GM10248 (cell line): Measurements from ENCODE around the gene CNR2.

Experiments used
- CTCF ChIA-PET: fragments of 300-600 bp; sonication (Branson Sonifier 250); formaldehyde crosslinking; extraction: SDS; loops from one replicate; lab custom pipeline; 2021; ENCODE audit warnings: antibody characterized with exemption; lab: Yijun Ruan, JAX
- POLR2A ChIA-PET: fragments of 350-650 bp; sonication (Branson Sonifier 250); formaldehyde crosslinking; extraction: SDS; loops from one replicate; lab custom pipeline; 2020; ENCODE audit warnings: antibody characterized with exemption; lab: Yijun Ruan, JAX
- DNase-seq: peaks from one replicate; pipeline ENCODE4 v3.0.0; 2012; ENCODE audit errors: extremely low spot score
- TF ChIP-seq, protein P1 (sequence below): IDR thresholded peaks from 2 replicates; pipeline ENCODE4 v1.5.1; 2012; ENCODE audit warnings: mild to moderate bottlenecking, low read depth; ENCODE audit errors: extremely low read depth, missing control alignments, control extremely low read depth

The CNR2 gene

DNA sequence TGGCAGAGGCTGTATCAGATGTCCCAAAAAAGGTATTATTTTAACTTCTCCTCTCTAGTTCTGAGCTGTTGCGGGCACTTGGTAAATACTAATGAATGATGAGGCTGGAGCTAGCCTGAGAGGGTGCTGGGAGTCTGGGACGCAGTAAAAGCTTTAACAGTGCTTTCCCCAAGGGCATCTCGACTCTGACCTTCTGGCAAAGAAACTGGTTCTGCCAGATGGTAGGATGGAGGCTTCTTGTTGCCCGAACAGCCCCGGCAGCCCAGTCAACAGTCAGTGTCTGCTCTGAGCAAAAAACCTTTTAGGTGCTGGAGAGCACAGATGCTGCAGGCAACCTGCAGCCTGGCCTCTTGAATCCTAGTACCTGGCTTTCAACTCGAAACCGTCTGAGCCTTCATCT is 43.9 kb upstream of the CNR2 start:
- TF ChIP-seq, protein P1, sequence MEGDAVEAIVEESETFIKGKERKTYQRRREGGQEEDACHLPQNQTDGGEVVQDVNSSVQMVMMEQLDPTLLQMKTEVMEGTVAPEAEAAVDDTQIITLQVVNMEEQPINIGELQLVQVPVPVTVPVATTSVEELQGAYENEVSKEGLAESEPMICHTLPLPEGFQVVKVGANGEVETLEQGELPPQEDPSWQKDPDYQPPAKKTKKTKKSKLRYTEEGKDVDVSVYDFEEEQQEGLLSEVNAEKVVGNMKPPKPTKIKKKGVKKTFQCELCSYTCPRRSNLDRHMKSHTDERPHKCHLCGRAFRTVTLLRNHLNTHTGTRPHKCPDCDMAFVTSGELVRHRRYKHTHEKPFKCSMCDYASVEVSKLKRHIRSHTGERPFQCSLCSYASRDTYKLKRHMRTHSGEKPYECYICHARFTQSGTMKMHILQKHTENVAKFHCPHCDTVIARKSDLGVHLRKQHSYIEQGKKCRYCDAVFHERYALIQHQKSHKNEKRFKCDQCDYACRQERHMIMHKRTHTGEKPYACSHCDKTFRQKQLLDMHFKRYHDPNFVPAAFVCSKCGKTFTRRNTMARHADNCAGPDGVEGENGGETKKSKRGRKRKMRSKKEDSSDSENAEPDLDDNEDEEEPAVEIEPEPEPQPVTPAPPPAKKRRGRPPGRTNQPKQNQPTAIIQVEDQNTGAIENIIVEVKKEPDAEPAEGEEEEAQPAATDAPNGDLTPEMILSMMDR = no peak
- CTCF ChIA-PET = interaction anchor here (0.8 to 1.7 kb wide), 5 partner anchors 10 to 185 kb away, joined by 3 to 10 read pairs (median 5); no protein-coding TSS in a partner anchor
- POLR2A ChIA-PET = interaction anchor here (1.2 kb wide), 1 partner anchor 11 kb away, joined by 3 read pairs; no protein-coding TSS in a partner anchor
- DNase-seq = no peak

DNA sequence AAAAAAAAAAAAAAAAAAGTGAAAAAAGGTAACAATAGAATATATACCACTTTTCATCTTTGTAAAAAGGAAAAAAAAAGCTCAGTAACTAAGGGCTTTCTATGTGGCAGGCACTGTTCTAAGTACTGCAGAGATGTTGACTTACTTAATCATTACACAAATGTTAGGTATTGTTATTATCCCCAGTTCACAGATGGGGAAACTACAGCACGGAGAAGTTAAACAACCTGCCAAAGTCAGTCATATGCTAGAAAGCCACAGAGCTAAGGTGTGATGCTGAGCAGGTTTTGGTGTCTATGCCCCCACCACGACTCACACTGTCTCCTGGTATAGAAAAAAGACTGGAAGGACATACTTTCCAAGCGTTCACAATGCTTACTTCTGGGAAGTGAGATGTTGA is 39.9 kb upstream of the CNR2 start:
- CTCF ChIA-PET = interaction anchor here (0.7 to 1.7 kb wide), 3 partner anchors 24 to 143 kb away, joined by 3 to 6 read pairs (median 3); no protein-coding TSS in a partner anchor
- no peak for DNase-seq
- POLR2A ChIA-PET = interaction anchor here (0.6 kb wide), 1 partner anchor 175 kb away, joined by 7 read pairs; the partner anchor contains the start of gene PITHD1
- TF ChIP-seq, protein P1 = no peak

DNA sequence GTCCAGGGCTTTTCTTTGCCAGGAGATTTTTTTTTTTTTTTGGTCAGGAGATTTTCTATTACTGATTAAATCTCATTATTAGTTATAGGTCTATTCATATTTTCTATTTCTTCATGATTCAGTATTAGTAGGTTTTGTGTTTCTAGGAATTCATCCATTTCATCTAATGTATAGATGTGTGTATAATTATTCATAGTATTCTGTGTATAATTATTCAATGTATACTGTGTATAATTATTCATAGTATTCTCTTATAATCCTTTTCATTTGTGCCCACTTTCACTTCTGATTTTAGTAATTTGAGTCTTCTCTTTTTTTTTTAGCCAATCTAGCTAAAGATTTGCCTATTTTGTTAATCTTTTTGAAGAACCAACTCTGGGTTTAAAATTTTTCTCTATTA is 34.2 kb upstream of the CNR2 start:
- TF ChIP-seq, protein P1 = no peak
- DNase-seq = no peak
- CTCF ChIA-PET = interaction anchor here (1.0 to 1.6 kb wide), 3 partner anchors 9 to 31 kb away, joined by 4 read pairs; no protein-coding TSS in a partner anchor
- POLR2A ChIA-PET = no interaction called here

DNA sequence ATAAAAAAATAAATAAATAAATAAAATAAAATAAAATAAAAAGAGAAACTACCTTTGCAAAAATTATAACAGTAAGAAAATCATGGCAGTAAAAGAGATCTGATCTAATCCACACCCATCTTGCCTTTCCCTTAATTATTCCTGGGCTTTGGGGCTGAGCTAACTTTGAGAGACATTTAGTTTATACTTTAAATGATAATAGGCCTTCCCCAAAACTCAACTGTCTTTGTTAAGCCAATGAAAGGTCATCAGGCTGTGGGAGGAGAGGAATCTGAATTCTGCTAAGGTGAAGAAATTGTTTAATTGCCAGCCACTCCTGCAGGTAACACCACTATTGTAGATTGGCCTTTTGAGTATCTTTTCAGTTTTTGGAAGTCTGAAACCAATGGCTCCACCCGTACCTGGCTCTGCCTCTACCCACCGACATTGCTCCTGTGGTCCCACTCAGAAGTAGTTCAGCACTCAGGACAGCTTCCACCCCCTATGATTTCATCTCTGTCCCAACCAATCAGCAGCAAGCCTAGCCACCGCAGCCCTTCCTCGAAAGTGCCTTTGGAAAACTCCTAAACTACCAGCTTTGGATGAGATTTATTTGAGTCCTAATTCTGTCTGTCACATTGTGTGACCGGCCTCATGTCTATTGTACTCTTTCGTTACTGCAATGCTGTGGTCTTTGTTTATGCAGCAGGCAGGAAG is 23.5 kb upstream of the CNR2 start:
- CTCF ChIA-PET = interaction anchor here (1.3 to 2.7 kb wide), 3 partner anchors 12 to 127 kb away, joined by 3 to 6 read pairs (median 6); no protein-coding TSS in a partner anchor
- TF ChIP-seq, protein P1 = no peak
- DNase-seq = no peak
- POLR2A ChIA-PET = no interaction called here

DNA sequence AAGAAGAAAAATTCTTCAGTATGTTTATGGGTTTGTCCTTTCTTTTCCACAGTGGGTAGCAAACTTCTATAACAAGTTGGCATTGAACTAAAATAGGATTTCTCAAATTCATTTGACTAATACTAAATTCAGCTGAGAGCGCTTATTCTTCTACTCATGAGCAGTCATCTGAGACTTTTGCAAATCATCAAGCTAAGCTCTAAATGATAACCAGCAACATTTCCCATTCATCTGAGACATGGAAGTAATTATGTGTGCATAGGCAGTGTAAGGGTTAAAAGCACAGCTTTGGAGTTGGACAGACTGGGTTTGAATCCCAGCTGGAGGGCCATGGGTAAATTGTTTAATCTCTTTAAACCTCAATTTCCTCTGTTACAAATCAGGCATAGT is 18.3 kb upstream of the CNR2 start:
- no peak for DNase-seq
- ChIA-PET CTCF (interaction anchor here (1.0 to 6.3 kb wide), 10 partner anchors 15 to 917 kb away, joined by 3 to 37 read pairs (median 6); no protein-coding TSS in a partner anchor), POLR2A (no interaction called here)
- TF ChIP-seq, protein P1 = no peak

DNA sequence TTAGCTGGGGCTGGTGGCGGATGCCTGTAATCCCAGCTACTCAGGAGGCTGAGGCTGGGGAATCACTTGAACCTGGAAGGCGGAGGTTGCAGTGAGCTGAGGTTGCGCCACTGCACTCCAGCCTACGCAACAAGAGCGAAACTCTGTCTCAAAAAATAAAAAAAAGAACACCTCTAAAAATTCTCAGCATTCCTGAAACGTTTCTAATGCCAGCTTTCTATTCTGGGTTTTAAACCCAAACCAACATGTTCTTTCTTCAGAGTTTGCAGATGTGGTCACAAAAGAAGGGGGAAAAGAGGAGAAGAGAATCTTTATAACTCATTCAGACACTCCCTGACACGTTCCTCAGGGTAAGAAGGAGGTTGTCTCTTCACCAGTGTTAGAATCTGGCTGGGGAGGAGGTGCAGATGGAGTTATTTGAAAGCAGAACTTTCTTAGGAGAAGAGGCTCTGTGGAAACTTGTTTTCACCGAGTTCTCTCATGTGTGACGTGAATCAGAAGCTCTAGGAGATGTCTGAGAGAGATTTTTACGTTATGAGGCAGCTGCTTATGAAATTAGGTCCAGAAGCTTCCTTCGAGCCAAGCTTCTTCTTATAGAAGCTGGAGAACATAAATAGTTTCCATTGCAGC is 17.8 kb upstream of the CNR2 start:
- peak; percentile 50 for DNase-seq
- ChIA-PET POLR2A (no interaction called here), CTCF (interaction anchor here (1.0 to 6.3 kb wide), 10 partner anchors 14 to 917 kb away, joined by 3 to 37 read pairs (median 6); no protein-coding TSS in a partner anchor)
- TF ChIP-seq, protein P1 = no peak
